ENCODE results near the gene RWDD4.
A peak's percentile ranks its signal among the peaks of the same experiment; 100 is the strongest.

The RWDD4 gene

DNA sequence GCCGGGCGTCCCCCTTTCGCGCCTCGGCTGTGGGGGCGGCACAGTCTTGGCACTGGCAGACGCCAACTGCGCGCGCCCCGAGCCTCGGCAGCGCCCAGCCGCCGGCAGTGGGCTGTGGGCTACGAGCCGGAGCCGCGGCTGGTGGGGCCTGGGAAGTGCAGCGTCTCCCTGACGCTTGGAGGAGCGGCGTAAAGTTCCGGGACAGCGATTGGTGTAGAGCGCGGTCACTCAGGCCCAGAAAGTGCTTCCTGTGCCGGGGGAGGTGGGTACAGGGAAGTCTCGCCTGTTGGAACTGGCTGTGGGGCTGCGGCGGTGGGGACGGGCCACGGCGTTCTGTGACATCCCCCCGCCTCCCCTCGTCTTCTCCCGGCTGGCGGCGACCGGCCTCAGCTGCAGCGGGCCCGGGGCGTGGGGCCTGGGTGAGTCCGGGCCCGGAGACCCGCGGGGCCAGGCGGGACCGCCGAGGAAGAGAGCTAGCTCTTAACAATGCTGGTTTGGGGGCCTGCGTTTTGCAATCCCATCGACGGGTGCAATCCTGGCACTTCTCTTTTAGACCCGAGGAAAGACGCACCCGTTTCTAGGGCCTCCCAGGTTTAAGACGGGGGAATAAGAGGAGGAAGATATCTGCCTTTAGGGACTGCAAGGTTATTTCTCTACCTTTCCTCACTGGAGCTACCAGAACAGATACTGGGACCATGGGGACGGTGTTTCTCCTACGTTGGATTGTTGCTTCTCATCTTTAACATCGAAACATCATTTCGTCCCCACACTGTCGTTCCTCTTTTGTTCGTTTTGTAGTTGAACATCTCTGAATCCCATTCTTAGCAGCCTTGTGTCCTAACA is at the start of gene RWDD4, which contains the start of gene TRAPPC11:
Gene RWDD4, minus strand, starts transcription at position 157 of the 843 bp plus-strand sequence. CDS start 233 bp downstream, outside the sequence.
Gene TRAPPC11, plus strand, starts transcription at position 265 of the 843 bp plus-strand sequence. CDS start 4,575 bp downstream, outside the sequence.
- H3K9me3 ChIP-seq (ENCODE audit: control insufficient read depth, insufficient read depth, low read depth, low read length): no peaks in the 10 kb centered on the region
- H3K9ac ChIP-seq (ENCODE audit: low read length): peak within 1 kb of the TSS; percentile 89
- peak within 1 kb of the TSS; percentile 63; the same call in 1 of the 2 replicates for H3K27ac ChIP-seq (ENCODE audit: low read depth, low read length)
- H3K4me3 ChIP-seq (ENCODE audit: low read depth, low read length): peak within 1 kb of the TSS; percentile 93
- no peaks in the 10 kb centered on the region for H3K27me3 ChIP-seq (ENCODE audit: control insufficient read depth, insufficient read depth, low read length)
- peaks cover 9% of the 10 kb centered on the region for H3K4me1 ChIP-seq (ENCODE audit: control insufficient read depth, insufficient read depth, low read length)
- peaks cover 18% of the 10 kb centered on the region for H3K36me3 ChIP-seq (ENCODE audit: control insufficient read depth, insufficient read depth, low read length)

DNA sequence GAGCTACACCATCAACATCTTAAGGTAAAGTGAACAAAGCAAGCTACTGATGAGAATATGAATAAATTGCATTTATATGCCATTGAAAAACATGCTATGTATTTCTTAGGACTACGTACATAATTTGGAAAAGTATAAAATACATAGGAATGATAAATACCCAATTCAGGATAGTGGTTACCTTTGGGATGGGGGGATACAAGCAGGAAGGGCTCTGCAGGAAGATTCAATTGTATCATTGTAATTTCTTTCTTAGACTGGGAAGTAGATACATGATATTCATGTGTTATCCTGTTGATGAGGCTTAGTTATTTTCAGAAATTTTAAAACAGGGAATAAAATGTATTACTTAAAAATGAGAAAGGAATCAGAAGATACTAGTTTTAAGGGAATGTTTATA is 43.5 kb upstream of the RWDD4 start:
- peaks cover 85% of the 10 kb centered on the region for H3K36me3 ChIP-seq (ENCODE audit: control insufficient read depth, insufficient read depth, low read length)
- no peaks in the 10 kb centered on the region for H3K27me3 ChIP-seq (ENCODE audit: control insufficient read depth, insufficient read depth, low read length)
- H3K9me3 ChIP-seq (ENCODE audit: control insufficient read depth, insufficient read depth, low read depth, low read length): 0 out of 2 replicates have a peak, but pooled peaks cover 2% of the 10 kb centered on the region
- H3K27ac ChIP-seq (ENCODE audit: low read depth, low read length): no peak overlapping the region
- no peak overlapping the region for H3K4me3 ChIP-seq (ENCODE audit: low read depth, low read length)
- no peaks in the 10 kb centered on the region for H3K4me1 ChIP-seq (ENCODE audit: control insufficient read depth, insufficient read depth, low read length)
- H3K9ac ChIP-seq (ENCODE audit: low read length): no peak overlapping the region

DNA sequence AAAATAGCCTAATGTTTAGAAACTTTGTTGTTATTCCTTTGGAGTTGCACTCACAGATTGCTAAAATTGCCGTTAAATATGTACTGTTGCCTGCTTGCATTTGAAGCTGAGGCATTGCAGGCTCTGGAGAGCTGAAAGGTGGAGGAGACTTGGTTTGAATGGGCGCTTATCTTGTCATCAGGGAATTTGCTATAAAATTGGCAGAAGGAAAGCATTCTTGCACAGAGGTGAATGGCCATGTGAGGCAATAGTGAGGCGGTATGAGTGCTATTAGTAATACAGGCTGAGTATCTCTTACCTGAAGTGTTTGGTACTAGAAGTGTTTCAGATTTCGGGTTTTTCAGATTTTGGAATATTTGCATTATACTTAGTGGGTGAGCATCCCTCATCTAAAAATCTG is 41.4 kb upstream of the RWDD4 start:
- H3K4me3 ChIP-seq (ENCODE audit: low read depth, low read length): no peak overlapping the region

DNA sequence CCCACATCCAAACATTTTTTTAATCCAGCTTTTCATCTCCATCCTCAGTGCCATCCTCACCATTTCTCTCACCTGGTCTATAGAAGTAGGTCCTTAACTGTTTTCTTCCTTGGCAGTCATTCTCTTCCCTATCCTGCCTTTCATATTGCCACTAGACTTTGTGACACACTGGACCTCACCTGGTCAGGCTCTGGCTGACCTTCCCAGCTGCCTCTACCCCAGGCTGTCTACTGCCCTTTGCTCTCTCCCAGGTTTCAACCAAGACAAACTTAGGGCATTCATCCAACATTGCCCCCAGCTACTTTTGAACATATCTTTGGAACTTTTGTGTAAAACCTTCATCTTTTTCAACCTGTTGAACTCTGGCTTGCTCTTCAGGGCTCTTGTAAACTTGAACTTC is 39.9 kb upstream of the RWDD4 start:
- Histone ChIP-seq H3K27me3 (ENCODE audit: control insufficient read depth, insufficient read depth, low read length) (no peaks in the 10 kb centered on the region), H3K4me3 (ENCODE audit: low read depth, low read length) (no peak overlapping the region), H3K9me3 (ENCODE audit: control insufficient read depth, insufficient read depth, low read depth, low read length) (0 out of 2 replicates have a peak, but pooled peaks cover 2% of the 10 kb centered on the region), H3K9ac (ENCODE audit: low read length) (no peak overlapping the region), H3K36me3 (ENCODE audit: control insufficient read depth, insufficient read depth, low read length) (peaks cover 93% of the 10 kb centered on the region), H3K27ac (ENCODE audit: low read depth, low read length) (no peak overlapping the region), H3K4me1 (ENCODE audit: control insufficient read depth, insufficient read depth, low read length) (no peaks in the 10 kb centered on the region)

More for the DNA sequence above, 41.4 kb upstream of the RWDD4 start:
- H3K9ac ChIP-seq (ENCODE audit: low read length): no peak overlapping the region
- H3K27me3 ChIP-seq (ENCODE audit: control insufficient read depth, insufficient read depth, low read length): no peaks in the 10 kb centered on the region
- H3K27ac ChIP-seq (ENCODE audit: low read depth, low read length): no peak overlapping the region
- no peaks in the 10 kb centered on the region for H3K4me1 ChIP-seq (ENCODE audit: control insufficient read depth, insufficient read depth, low read length)
- H3K36me3 ChIP-seq (ENCODE audit: control insufficient read depth, insufficient read depth, low read length): peaks cover 89% of the 10 kb centered on the region
- H3K9me3 ChIP-seq (ENCODE audit: control insufficient read depth, insufficient read depth, low read depth, low read length): 0 out of 2 replicates have a peak, but pooled peaks cover 2% of the 10 kb centered on the region

DNA sequence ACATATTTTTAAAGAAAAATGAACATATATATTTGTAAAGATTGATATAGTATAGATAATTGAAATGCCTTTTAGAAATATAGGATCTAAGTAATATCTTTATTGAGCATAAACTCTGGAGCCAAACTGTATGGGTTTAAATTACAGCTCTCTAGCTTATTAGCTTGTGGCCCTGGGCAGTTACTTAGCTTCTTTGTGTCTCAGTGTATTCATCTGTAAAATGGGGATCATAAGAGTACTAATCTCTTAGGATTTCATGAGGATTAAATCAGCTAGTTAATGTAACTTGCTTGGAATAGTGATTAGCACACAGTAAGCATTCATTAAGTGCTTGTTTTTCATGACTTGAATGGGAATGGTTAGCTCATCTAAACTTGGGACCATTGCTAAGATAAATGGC is 32.9 kb upstream of the RWDD4 start:
- no peak overlapping the region for H3K4me3 ChIP-seq (ENCODE audit: low read depth, low read length)
- H3K9me3 ChIP-seq (ENCODE audit: control insufficient read depth, insufficient read depth, low read depth, low read length): no peaks in the 10 kb centered on the region
- H3K27me3 ChIP-seq (ENCODE audit: control insufficient read depth, insufficient read depth, low read length): no peaks in the 10 kb centered on the region
- H3K27ac ChIP-seq (ENCODE audit: low read depth, low read length): no peak overlapping the region
- H3K9ac ChIP-seq (ENCODE audit: low read length): no peak overlapping the region
- H3K4me1 ChIP-seq (ENCODE audit: control insufficient read depth, insufficient read depth, low read length): no peaks in the 10 kb centered on the region
- peaks cover 77% of the 10 kb centered on the region for H3K36me3 ChIP-seq (ENCODE audit: control insufficient read depth, insufficient read depth, low read length)

DNA sequence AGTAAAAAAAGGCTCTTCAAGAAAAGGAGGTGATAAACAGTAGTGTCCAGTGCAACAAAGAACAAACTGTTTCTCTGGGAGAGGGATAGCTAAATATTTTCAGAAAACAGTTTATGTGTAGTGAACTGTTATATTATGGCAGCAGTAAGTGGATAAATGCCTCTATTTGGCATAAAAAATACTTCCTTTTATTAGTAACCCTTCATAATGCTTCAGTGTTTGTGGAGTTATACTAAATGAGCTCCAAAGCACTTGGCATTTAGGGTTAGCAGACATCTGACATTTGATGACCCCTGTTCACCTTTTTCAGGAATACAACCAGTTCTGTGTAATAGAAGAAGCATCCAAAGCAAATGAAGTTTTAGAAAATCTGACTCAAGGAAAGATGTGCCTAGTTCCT is 32.0 kb upstream of the RWDD4 start:
- H3K27ac ChIP-seq (ENCODE audit: low read depth, low read length): no peak overlapping the region
- no peaks in the 10 kb centered on the region for H3K27me3 ChIP-seq (ENCODE audit: control insufficient read depth, insufficient read depth, low read length)
- H3K4me3 ChIP-seq (ENCODE audit: low read depth, low read length): no peak overlapping the region
- no peaks in the 10 kb centered on the region for H3K9me3 ChIP-seq (ENCODE audit: control insufficient read depth, insufficient read depth, low read depth, low read length)
- peaks cover 74% of the 10 kb centered on the region for H3K36me3 ChIP-seq (ENCODE audit: control insufficient read depth, insufficient read depth, low read length)
- H3K4me1 ChIP-seq (ENCODE audit: control insufficient read depth, insufficient read depth, low read length): no peaks in the 10 kb centered on the region
- H3K9ac ChIP-seq (ENCODE audit: low read length): no peak overlapping the region

DNA sequence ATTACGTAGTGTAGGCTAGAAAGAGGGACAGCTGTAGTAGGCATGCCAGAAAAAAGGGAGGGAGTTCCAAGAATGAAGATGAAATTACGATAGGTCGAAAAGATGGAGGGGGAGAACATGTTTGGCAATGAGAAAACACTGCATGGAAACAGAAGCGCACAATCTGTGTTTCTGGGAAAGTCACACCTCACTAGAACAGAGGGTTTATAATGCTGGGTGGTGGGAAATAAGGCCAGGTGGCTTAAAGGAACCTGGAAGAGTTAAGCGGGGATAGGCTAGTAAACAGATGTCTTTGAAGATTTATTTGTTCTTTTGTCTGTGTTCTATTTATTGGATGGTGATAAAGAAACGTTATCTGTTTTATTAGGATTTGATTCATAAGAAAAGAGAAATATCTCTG is 29.2 kb upstream of the RWDD4 start:
- no peaks in the 10 kb centered on the region for H3K9me3 ChIP-seq (ENCODE audit: control insufficient read depth, insufficient read depth, low read depth, low read length)
- H3K36me3 ChIP-seq (ENCODE audit: control insufficient read depth, insufficient read depth, low read length): peaks cover 77% of the 10 kb centered on the region
- H3K4me3 ChIP-seq (ENCODE audit: low read depth, low read length): no peak overlapping the region
- no peaks in the 10 kb centered on the region for H3K4me1 ChIP-seq (ENCODE audit: control insufficient read depth, insufficient read depth, low read length)
- H3K27ac ChIP-seq (ENCODE audit: low read depth, low read length): no peak overlapping the region
- H3K27me3 ChIP-seq (ENCODE audit: control insufficient read depth, insufficient read depth, low read length): no peaks in the 10 kb centered on the region
- no peak overlapping the region for H3K9ac ChIP-seq (ENCODE audit: low read length)

DNA sequence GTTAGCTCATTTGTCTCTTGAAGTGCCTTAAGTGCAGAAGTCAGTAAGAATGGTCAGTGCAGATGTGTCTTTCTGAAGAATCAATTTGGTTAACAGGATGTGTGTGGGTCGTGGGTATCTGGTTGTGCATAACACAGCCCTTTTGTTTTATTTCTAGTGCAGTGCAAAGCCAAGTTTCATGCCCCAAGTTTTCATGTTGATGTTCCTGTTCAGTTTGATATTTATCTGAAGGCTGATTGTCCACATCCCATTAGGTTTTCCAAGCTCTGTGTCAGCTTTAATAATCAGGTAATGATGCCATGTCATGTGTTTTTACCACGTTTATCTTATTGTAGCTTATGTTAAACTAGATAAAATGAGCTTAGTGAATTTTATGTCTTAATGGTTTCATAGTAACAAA is 27.5 kb upstream of the RWDD4 start:
- Histone ChIP-seq H3K4me3 (ENCODE audit: low read depth, low read length) (no peak overlapping the region), H3K27me3 (ENCODE audit: control insufficient read depth, insufficient read depth, low read length) (no peaks in the 10 kb centered on the region), H3K4me1 (ENCODE audit: control insufficient read depth, insufficient read depth, low read length) (no peaks in the 10 kb centered on the region), H3K9ac (ENCODE audit: low read length) (no peak overlapping the region), H3K27ac (ENCODE audit: low read depth, low read length) (no peak overlapping the region), H3K36me3 (ENCODE audit: control insufficient read depth, insufficient read depth, low read length) (peaks cover 71% of the 10 kb centered on the region), H3K9me3 (ENCODE audit: control insufficient read depth, insufficient read depth, low read depth, low read length) (no peaks in the 10 kb centered on the region)

DNA sequence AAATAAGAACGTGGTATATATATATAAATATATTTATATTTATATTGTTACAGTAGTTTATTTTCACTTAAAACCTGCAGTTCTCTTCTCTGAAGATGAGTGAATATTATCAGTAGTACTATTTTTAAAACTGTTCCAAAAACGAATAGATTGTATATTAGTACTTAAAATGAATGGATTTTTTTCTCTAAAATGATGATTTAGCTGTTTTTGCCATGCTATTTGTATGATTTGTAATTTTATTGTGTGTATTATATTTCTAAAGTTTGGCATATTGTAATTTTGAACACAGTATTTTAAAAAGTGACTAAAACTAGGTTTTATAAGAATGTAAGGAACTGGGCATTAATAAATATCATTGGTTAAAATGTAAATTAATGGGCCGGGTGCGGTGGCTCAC is 22.1 kb upstream of the RWDD4 start:
- no peak overlapping the region for H3K27ac ChIP-seq (ENCODE audit: low read depth, low read length)
- H3K9ac ChIP-seq (ENCODE audit: low read length): no peak overlapping the region
- no peaks in the 10 kb centered on the region for H3K9me3 ChIP-seq (ENCODE audit: control insufficient read depth, insufficient read depth, low read depth, low read length)
- peaks cover 72% of the 10 kb centered on the region for H3K36me3 ChIP-seq (ENCODE audit: control insufficient read depth, insufficient read depth, low read length)
- H3K4me3 ChIP-seq (ENCODE audit: low read depth, low read length): no peak overlapping the region
- H3K27me3 ChIP-seq (ENCODE audit: control insufficient read depth, insufficient read depth, low read length): no peaks in the 10 kb centered on the region
- H3K4me1 ChIP-seq (ENCODE audit: control insufficient read depth, insufficient read depth, low read length): no peaks in the 10 kb centered on the region

DNA sequence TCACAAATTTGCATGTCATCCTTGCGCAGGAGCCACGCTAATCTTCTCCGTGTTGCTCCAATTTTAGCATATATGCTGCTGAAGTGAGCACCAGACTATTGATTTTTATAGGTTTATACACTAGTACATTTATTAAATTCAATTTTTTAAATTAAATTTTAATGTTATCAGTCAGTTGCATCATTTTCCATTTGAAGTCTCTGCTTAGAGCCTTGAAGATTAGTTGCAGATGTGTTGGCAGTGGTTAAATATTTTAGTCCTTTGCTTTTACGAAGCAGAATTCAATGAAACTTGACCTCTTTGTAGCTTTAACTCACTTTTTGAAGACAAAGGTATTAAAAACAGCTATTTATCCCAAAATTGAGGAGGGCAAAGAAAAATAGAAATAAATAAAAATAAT is 16.6 kb upstream of the RWDD4 start:
- Histone ChIP-seq H3K9me3 (ENCODE audit: control insufficient read depth, insufficient read depth, low read depth, low read length) (no peaks in the 10 kb centered on the region), H3K36me3 (ENCODE audit: control insufficient read depth, insufficient read depth, low read length) (peaks cover 58% of the 10 kb centered on the region), H3K9ac (ENCODE audit: low read length) (no peak overlapping the region), H3K27me3 (ENCODE audit: control insufficient read depth, insufficient read depth, low read length) (no peaks in the 10 kb centered on the region), H3K4me3 (ENCODE audit: low read depth, low read length) (no peak overlapping the region), H3K4me1 (ENCODE audit: control insufficient read depth, insufficient read depth, low read length) (no peaks in the 10 kb centered on the region), H3K27ac (ENCODE audit: low read depth, low read length) (no peak overlapping the region)

DNA sequence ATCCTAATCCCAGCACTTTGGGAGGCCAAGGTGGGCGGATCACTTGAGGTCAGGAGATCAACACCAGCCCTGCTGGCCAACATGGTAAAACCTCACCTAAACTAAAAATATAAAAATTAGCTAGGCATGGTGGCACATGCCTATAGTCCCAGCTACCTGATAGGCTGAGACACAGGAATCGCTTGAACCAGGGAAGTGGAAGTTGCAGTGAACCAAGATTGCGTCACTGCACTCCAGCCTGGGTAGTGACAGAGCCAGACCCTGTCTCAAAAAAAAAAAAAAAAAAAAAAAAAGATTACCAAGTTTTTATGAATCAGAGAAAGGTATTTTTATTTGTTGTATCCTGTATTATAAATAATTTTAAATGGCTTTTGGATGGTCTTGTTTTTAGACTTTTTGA is 15.2 kb upstream of the RWDD4 start:
- Histone ChIP-seq H3K4me1 (ENCODE audit: control insufficient read depth, insufficient read depth, low read length) (no peaks in the 10 kb centered on the region), H3K27me3 (ENCODE audit: control insufficient read depth, insufficient read depth, low read length) (no peaks in the 10 kb centered on the region), H3K9ac (ENCODE audit: low read length) (no peak overlapping the region), H3K36me3 (ENCODE audit: control insufficient read depth, insufficient read depth, low read length) (peaks cover 57% of the 10 kb centered on the region), H3K27ac (ENCODE audit: low read depth, low read length) (no peak overlapping the region), H3K9me3 (ENCODE audit: control insufficient read depth, insufficient read depth, low read depth, low read length) (no peaks in the 10 kb centered on the region), H3K4me3 (ENCODE audit: low read depth, low read length) (no peak overlapping the region)

Data from HUES6 (cell line).